HEK293 (cell line): ENCODE data around the gene KRT14.

ENCODE experiments used
- CTCF ChIA-PET: fragments of 350-600 bp; formaldehyde crosslinking; extraction: SDS; loops from one replicate; lab custom pipeline; 2021; ENCODE audit warnings: antibody characterized with exemption; lab: Yijun Ruan, JAX
- POLR2A ChIA-PET: fragments of 300-600 bp; formaldehyde crosslinking; extraction: SDS; loops from one replicate; lab custom pipeline; 2020; ENCODE audit warnings: antibody characterized with exemption, inconsistent platforms; lab: Yijun Ruan, JAX
- H3K27ac ChIP-seq: fragments of 200-500 bp; sonication (Bioruptor generic); 2 replicates; pipeline ENCODE4 v1.5.1; 2014; ENCODE audit warnings: low read depth, low read length, control low read depth, inconsistent platforms; ENCODE audit errors: extremely low read depth
- H3K36me3 ChIP-seq, 2 experiments: fragments of 200-500 bp in 1 of 2; sonication (Bioruptor generic) in 1 of 2; 1 replicate in 1 of 2; 2 replicates in 1 of 2; pipeline ENCODE4 v1.5.1; 2014 to 2017; ENCODE audit warnings: inconsistent platforms in 2 of 2, low read length in 2 of 2; ENCODE audit not compliant: control insufficient read depth in 2 of 2, insufficient read depth in 1 of 2
- H3K4me1 ChIP-seq: fragments of 200-500 bp; sonication (Bioruptor generic); 2 replicates; pipeline ENCODE4 v1.5.1; 2014; ENCODE audit warnings: mild to moderate bottlenecking, low read length, inconsistent platforms; ENCODE audit not compliant: control insufficient read depth, insufficient read depth
- H3K4me3 ChIP-seq: 2 replicates; pipeline ENCODE4 v1.5.1; 2011; ENCODE audit warnings: low read depth, mild to moderate bottlenecking, control low read depth, low read length, moderate library complexity
- H3K9me3 ChIP-seq: fragments of 200-500 bp; sonication (Bioruptor generic); 2 replicates; pipeline ENCODE4 v1.5.1; 2014; ENCODE audit warnings: low read depth, low read length, inconsistent platforms; ENCODE audit not compliant: control insufficient read depth, insufficient read depth
- GLI2 ChIP-seq: fragments of 450-650 bp; formaldehyde crosslinking; IDR thresholded peaks from 2 replicates; pipeline ENCODE4; 2017; ENCODE audit warnings: missing biosample characterization, missing genetic modification characterization, low read depth, borderline replicate concordance
- GLI4 ChIP-seq: fragments of 450-650 bp; formaldehyde crosslinking; IDR thresholded peaks from 2 replicates; pipeline ENCODE4 v1.5.1; 2016; ENCODE audit warnings: missing biosample characterization, missing genetic modification characterization
- SCRT1 ChIP-seq: fragments of 450-650 bp; formaldehyde crosslinking; IDR thresholded peaks from 2 replicates; pipeline ENCODE4 v1.5.1; 2016; ENCODE audit warnings: missing biosample characterization, missing genetic modification characterization, borderline replicate concordance
- SCRT2 ChIP-seq: fragments of 450-650 bp; formaldehyde crosslinking; IDR thresholded peaks from 2 replicates; pipeline ENCODE4 v1.5.1; 2016; ENCODE audit warnings: missing biosample characterization, missing genetic modification characterization
- SP3 ChIP-seq: fragments of 450-650 bp; formaldehyde crosslinking; IDR thresholded peaks from 2 replicates; pipeline ENCODE4 v1.5.1; 2016; ENCODE audit warnings: missing biosample characterization, missing genetic modification characterization
- WT1 ChIP-seq: fragments of 450-650 bp; formaldehyde crosslinking; IDR thresholded peaks from 2 replicates; pipeline ENCODE4 v1.5.1; 2016; ENCODE audit warnings: missing biosample characterization, missing genetic modification characterization
- YY1 ChIP-seq: fragments of 450-650 bp; formaldehyde crosslinking; IDR thresholded peaks from 2 replicates; pipeline ENCODE4 v1.5.1; 2018; ENCODE audit warnings: missing biosample characterization, missing genetic modification characterization
- ZNF23 ChIP-seq: fragments of 450-650 bp; formaldehyde crosslinking; IDR thresholded peaks from 2 replicates; pipeline ENCODE4 v1.5.1; 2016; ENCODE audit warnings: missing biosample characterization, missing genetic modification characterization, borderline replicate concordance
- ZNF341 ChIP-seq: fragments of 450-650 bp; formaldehyde crosslinking; IDR thresholded peaks from 2 replicates; pipeline ENCODE4; 2016; ENCODE audit warnings: low read depth, missing biosample characterization, missing genetic modification characterization
- ZNF350 ChIP-seq: fragments of 450-650 bp; formaldehyde crosslinking; IDR thresholded peaks from 2 replicates; pipeline ENCODE4 v1.5.0; 2017; ENCODE audit warnings: missing biosample characterization, mild to moderate bottlenecking, missing genetic modification characterization
- ZNF404 ChIP-seq: fragments of 450-650 bp; formaldehyde crosslinking; IDR thresholded peaks from 2 replicates; pipeline ENCODE4 v1.5.1; 2017; ENCODE audit warnings: missing biosample characterization, missing genetic modification characterization
- ZNF521 ChIP-seq: fragments of 450-650 bp; formaldehyde crosslinking; IDR thresholded peaks from 2 replicates; pipeline ENCODE4 v1.5.1; 2017; ENCODE audit warnings: missing biosample characterization, mild to moderate bottlenecking, missing genetic modification characterization
- ZNF549 ChIP-seq: fragments of 450-650 bp; IDR thresholded peaks from 2 replicates; pipeline ENCODE4 v1.5.1; 2018; ENCODE audit warnings: missing biosample characterization, missing genetic modification characterization, mild to moderate bottlenecking, inconsistent platforms, moderate library complexity
- ZNF558 ChIP-seq: fragments of 450-650 bp; formaldehyde crosslinking; IDR thresholded peaks from 2 replicates; pipeline ENCODE4 v1.5.1; 2016; ENCODE audit warnings: missing biosample characterization, missing genetic modification characterization
- ZNF623 ChIP-seq: fragments of 450-650 bp; formaldehyde crosslinking; IDR thresholded peaks from 2 replicates; pipeline ENCODE4 v1.5.1; 2016; ENCODE audit warnings: missing biosample characterization, missing genetic modification characterization
- ZNF701 ChIP-seq: fragments of 450-650 bp; formaldehyde crosslinking; IDR thresholded peaks from 2 replicates; pipeline ENCODE4 v1.5.1; 2016; ENCODE audit warnings: missing biosample characterization, missing genetic modification characterization
- ZNF747 ChIP-seq: fragments of 450-650 bp; formaldehyde crosslinking; IDR thresholded peaks from 2 replicates; pipeline ENCODE4 v1.5.1; 2016; ENCODE audit warnings: missing biosample characterization, missing genetic modification characterization
- TF ChIP-seq, protein P1 (sequence below): fragments of 450-650 bp; formaldehyde crosslinking; IDR thresholded peaks from 2 replicates; pipeline ENCODE4 v1.5.1; 2016; ENCODE audit warnings: missing biosample characterization, missing genetic modification characterization
- TF ChIP-seq, protein P2 (sequence below): fragments of 450-650 bp; formaldehyde crosslinking; IDR thresholded peaks from 2 replicates; pipeline ENCODE4 v1.5.1; 2016; ENCODE audit warnings: missing biosample characterization, missing genetic modification characterization, borderline replicate concordance
- TF ChIP-seq, protein P3 (sequence below): fragments of 450-650 bp; formaldehyde crosslinking; IDR thresholded peaks from 2 replicates; pipeline ENCODE4 v1.5.1; 2016; ENCODE audit warnings: missing biosample characterization, missing genetic modification characterization
- TF ChIP-seq, protein P4 (sequence below): fragments of 450-650 bp; formaldehyde crosslinking; IDR thresholded peaks from 2 replicates; pipeline ENCODE4 v1.5.1; 2016; ENCODE audit warnings: missing biosample characterization, missing genetic modification characterization
- TF ChIP-seq, protein P5 (sequence below): fragments of 450-650 bp; formaldehyde crosslinking; IDR thresholded peaks from 2 replicates; pipeline ENCODE4 v1.5.1; 2017; ENCODE audit warnings: missing biosample characterization, missing genetic modification characterization
- TF ChIP-seq, protein P6 (sequence below): fragments of 450-650 bp; formaldehyde crosslinking; IDR thresholded peaks from 2 replicates; pipeline ENCODE4 v1.5.1; 2016; ENCODE audit warnings: missing biosample characterization, missing genetic modification characterization, borderline replicate concordance

Gene KRT14

DNA sequence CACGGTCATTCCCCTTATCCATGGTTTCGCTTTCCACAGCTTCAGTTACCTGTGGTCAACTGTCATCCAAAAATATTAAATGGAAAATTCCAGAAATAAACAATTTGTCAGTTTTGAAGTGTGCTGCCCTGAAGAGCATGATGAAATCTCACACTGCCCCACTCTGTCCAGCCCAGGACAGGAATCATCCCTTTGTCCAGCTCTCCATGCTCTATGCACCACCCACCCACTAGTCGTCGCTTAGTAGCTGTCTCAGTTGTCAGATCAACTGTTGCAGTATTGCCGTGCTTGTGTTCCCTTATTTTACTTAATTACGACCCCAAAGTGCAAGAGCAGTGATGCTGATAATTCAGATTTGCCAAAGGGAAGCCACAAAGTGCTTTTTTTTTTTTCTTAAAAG is 25.1 kb downstream of the KRT14 start (continued):
- TF ChIP-seq ZNF23 (no peak), ZNF549 (tag by site-specific recombination) (no peak), YY1 (no peak), WT1 (tag by site-specific recombination) (no peak), ZNF341 (no peak)

DNA sequence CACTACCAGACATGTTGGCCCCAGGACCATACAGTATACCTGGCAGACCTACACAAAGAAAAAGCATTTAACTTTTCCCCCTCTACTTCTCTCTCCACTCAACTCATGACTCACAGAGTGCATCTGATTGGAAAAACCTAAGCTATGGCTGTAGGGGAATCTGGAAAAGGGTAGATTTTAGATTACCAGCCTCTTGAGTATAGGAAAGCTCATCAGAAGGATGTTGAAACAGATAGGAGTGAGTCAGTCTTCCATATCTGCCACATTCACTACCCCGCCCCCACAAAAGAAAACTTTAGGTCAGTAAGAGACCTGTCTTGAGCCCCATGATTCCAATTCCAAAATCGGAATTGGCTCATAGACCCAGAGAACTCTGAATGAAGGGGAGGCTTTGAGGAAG is 27.1 kb downstream of the KRT14 start:
- H3K27ac ChIP-seq = no peak overlapping the region
- H3K9me3 ChIP-seq = no peaks in the 10 kb centered on the region
- no peaks in the 10 kb centered on the region for H3K4me1 ChIP-seq
- no peak overlapping the region for H3K4me3 ChIP-seq
- CTCF ChIA-PET = interaction anchor here (1.0 to 14.9 kb wide), 4 partner anchors 10 to 102 kb away, joined by 4 to 416 read pairs (median 48); no protein-coding TSS in a partner anchor
- POLR2A ChIA-PET = no interaction called here
- TF ChIP-seq GLI4 (tag by site-specific recombination) (no peak), GLI2 (no peak), SCRT1 (no peak), ZNF521 (tag by site-specific recombination) (no peak), ZNF747 (tag by site-specific recombination) (no peak), SCRT2 (no peak), ZNF558 (no peak), ZNF350 (no peak), SP3 (tag by site-specific recombination) (no peak), ZNF623 (tag by site-specific recombination) (no peak), ZNF701 (tag by site-specific recombination) (no peak), ZNF404 (tag by site-specific recombination) (no peak)
- TF ChIP-seq, protein P1, sequence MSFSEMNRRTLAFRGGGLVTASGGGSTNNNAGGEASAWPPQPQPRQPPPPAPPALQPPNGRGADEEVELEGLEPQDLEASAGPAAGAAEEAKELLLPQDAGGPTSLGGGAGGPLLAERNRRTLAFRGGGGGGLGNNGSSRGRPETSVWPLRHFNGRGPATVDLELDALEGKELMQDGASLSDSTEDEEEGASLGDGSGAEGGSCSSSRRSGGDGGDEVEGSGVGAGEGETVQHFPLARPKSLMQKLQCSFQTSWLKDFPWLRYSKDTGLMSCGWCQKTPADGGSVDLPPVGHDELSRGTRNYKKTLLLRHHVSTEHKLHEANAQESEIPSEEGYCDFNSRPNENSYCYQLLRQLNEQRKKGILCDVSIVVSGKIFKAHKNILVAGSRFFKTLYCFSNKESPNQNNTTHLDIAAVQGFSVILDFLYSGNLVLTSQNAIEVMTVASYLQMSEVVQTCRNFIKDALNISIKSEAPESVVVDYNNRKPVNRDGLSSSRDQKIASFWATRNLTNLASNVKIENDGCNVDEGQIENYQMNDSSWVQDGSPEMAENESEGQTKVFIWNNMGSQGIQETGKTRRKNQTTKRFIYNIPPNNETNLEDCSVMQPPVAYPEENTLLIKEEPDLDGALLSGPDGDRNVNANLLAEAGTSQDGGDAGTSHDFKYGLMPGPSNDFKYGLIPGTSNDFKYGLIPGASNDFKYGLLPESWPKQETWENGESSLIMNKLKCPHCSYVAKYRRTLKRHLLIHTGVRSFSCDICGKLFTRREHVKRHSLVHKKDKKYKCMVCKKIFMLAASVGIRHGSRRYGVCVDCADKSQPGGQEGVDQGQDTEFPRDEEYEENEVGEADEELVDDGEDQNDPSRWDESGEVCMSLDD = no peak
- TF ChIP-seq, protein P2, sequence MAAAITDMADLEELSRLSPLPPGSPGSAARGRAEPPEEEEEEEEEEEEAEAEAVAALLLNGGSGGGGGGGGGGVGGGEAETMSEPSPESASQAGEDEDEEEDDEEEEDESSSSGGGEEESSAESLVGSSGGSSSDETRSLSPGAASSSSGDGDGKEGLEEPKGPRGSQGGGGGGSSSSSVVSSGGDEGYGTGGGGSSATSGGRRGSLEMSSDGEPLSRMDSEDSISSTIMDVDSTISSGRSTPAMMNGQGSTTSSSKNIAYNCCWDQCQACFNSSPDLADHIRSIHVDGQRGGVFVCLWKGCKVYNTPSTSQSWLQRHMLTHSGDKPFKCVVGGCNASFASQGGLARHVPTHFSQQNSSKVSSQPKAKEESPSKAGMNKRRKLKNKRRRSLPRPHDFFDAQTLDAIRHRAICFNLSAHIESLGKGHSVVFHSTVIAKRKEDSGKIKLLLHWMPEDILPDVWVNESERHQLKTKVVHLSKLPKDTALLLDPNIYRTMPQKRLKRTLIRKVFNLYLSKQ (tag by site-specific recombination) = no peak
- TF ChIP-seq, protein P3, sequence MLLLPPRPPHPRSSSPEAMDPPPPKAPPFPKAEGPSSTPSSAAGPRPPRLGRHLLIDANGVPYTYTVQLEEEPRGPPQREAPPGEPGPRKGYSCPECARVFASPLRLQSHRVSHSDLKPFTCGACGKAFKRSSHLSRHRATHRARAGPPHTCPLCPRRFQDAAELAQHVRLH (tag by site-specific recombination) = no peak
- TF ChIP-seq, protein P4, sequence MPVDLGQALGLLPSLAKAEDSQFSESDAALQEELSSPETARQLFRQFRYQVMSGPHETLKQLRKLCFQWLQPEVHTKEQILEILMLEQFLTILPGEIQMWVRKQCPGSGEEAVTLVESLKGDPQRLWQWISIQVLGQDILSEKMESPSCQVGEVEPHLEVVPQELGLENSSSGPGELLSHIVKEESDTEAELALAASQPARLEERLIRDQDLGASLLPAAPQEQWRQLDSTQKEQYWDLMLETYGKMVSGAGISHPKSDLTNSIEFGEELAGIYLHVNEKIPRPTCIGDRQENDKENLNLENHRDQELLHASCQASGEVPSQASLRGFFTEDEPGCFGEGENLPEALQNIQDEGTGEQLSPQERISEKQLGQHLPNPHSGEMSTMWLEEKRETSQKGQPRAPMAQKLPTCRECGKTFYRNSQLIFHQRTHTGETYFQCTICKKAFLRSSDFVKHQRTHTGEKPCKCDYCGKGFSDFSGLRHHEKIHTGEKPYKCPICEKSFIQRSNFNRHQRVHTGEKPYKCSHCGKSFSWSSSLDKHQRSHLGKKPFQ = no peak
- TF ChIP-seq, protein P5, sequence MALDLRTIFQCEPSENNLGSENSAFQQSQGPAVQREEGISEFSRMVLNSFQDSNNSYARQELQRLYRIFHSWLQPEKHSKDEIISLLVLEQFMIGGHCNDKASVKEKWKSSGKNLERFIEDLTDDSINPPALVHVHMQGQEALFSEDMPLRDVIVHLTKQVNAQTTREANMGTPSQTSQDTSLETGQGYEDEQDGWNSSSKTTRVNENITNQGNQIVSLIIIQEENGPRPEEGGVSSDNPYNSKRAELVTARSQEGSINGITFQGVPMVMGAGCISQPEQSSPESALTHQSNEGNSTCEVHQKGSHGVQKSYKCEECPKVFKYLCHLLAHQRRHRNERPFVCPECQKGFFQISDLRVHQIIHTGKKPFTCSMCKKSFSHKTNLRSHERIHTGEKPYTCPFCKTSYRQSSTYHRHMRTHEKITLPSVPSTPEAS = no peak
- TF ChIP-seq, protein P6, sequence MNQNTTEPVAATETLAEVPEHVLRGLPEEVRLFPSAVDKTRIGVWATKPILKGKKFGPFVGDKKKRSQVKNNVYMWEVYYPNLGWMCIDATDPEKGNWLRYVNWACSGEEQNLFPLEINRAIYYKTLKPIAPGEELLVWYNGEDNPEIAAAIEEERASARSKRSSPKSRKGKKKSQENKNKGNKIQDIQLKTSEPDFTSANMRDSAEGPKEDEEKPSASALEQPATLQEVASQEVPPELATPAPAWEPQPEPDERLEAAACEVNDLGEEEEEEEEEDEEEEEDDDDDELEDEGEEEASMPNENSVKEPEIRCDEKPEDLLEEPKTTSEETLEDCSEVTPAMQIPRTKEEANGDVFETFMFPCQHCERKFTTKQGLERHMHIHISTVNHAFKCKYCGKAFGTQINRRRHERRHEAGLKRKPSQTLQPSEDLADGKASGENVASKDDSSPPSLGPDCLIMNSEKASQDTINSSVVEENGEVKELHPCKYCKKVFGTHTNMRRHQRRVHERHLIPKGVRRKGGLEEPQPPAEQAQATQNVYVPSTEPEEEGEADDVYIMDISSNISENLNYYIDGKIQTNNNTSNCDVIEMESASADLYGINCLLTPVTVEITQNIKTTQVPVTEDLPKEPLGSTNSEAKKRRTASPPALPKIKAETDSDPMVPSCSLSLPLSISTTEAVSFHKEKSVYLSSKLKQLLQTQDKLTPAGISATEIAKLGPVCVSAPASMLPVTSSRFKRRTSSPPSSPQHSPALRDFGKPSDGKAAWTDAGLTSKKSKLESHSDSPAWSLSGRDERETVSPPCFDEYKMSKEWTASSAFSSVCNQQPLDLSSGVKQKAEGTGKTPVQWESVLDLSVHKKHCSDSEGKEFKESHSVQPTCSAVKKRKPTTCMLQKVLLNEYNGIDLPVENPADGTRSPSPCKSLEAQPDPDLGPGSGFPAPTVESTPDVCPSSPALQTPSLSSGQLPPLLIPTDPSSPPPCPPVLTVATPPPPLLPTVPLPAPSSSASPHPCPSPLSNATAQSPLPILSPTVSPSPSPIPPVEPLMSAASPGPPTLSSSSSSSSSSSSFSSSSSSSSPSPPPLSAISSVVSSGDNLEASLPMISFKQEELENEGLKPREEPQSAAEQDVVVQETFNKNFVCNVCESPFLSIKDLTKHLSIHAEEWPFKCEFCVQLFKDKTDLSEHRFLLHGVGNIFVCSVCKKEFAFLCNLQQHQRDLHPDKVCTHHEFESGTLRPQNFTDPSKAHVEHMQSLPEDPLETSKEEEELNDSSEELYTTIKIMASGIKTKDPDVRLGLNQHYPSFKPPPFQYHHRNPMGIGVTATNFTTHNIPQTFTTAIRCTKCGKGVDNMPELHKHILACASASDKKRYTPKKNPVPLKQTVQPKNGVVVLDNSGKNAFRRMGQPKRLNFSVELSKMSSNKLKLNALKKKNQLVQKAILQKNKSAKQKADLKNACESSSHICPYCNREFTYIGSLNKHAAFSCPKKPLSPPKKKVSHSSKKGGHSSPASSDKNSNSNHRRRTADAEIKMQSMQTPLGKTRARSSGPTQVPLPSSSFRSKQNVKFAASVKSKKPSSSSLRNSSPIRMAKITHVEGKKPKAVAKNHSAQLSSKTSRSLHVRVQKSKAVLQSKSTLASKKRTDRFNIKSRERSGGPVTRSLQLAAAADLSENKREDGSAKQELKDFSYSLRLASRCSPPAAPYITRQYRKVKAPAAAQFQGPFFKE = no peak
- TF ChIP-seq, all 188 proteins: peak for 0
- H3K36me3 ChIP-seq = no peaks in the 10 kb centered on the region
